HG02678 (cell line): ENCODE data around the gene CACNA1G.

Experiments
- ATAC-seq: cut with Tn5 transposase; IDR thresholded peaks from one replicate; pipeline ENCODE4 v1.9.1; 2021; ENCODE audit warnings: mild to moderate bottlenecking, moderate library complexity; ENCODE audit not compliant: unreplicated experiment

The CACNA1G gene

DNA sequence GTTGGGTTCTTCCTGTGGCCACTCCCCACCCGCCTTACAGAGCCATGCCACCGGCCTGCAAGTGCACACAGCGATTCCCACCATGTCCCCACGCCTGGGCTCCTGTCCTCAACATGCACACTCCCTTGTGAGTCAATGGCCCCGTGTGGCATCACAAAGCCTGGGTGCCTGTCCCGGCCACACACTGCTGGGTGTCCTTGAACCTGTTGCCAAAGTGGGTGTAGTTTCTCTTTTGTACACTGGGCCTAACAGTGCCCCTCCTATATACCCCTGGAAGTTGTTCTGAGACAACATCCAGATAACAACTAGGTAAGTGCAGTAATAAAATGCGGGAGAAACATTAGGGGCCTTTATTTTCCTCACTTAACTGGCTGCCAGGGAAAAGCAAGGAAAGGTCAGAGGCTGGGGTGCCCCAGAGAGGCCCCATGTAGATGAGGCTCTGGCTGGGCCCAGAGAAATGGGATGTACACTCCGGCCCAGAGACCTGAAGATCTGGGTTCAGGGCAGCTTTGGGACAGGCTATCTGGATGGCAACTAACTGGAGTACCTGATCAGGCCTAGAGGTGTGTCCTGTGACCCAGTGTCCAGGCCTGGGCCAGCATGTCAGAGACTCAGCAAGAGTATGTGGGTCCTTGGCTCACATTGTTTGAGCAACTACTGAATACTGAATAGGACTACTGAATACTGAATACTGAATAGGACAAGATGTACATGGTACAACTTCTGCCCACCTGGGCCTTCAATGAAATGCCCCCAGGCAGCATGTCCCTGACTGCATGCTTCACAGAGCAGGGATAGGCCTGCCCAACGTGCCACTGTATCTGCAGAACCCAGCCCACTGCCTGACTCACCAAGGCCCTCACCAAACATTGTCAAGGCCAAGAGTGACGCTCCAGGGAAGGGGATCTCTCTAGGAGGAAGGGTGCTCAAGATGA lies 82.5 kb downstream of the CACNA1G start:
- no peak for ATAC-seq

DNA sequence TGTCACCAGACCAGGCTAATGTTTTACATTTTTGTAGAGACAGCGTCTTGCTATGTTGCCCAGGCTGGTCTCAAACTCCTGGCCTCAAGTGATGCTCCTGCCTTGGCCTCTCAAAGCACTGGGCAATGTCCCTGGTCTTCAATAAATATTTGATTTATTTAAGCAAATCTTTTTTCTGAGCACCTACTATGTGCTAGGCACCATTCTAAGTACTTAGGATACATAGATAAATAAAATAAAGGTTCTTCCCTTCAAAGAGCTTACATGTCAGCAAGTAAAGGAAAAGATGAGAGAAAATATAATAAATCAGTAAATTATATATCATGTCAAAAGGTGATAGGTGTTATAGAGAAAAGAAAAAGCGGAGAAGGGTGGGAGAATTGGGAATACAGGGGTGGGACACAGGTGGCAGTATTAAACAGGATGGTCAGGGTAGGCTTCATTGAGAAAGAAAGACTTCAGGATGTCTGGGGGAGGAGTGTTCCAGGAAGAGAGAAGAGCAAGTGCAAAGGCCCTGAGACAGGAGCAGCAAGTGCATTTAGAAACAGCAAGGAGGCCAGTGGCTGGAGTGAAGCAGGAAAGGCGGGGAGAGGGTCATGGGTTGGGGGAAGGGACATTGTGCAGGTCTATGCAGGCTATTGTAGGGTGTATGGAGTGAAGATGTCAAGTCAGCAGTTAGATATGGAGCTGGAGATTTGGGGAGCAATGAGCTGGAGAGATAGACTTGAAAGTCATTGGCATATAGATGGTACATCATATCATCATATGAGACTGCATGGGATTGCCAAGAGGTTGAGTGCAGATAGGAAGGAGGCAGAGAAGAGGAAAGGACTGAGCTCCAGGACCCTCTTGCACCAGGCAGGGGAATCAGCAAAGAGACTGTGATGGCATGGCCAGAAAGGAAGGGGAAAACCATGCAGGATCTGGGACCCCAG lies 85.5 kb downstream of the CACNA1G start:
- no peak for ATAC-seq

DNA sequence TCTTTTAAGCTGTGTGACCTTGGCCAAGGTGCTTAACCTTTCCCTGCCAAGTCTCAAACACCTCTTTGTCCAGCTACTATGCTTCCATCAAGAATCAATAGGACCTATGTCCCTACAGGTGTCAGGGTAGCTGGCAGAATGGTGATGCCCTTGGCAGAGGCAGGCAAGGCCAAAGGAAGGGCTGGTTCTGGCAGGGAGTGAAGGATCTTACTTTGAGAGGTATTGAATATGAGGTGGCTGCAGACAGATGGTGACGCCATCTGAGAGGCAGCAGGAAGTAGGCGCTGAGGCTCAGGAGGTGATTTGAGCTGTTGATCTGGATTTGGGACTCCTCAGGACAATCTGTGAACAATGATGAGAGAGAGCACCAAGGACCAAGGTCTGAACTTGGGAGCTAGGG lies 86.7 kb downstream of the CACNA1G start:
- no peak for ATAC-seq

DNA sequence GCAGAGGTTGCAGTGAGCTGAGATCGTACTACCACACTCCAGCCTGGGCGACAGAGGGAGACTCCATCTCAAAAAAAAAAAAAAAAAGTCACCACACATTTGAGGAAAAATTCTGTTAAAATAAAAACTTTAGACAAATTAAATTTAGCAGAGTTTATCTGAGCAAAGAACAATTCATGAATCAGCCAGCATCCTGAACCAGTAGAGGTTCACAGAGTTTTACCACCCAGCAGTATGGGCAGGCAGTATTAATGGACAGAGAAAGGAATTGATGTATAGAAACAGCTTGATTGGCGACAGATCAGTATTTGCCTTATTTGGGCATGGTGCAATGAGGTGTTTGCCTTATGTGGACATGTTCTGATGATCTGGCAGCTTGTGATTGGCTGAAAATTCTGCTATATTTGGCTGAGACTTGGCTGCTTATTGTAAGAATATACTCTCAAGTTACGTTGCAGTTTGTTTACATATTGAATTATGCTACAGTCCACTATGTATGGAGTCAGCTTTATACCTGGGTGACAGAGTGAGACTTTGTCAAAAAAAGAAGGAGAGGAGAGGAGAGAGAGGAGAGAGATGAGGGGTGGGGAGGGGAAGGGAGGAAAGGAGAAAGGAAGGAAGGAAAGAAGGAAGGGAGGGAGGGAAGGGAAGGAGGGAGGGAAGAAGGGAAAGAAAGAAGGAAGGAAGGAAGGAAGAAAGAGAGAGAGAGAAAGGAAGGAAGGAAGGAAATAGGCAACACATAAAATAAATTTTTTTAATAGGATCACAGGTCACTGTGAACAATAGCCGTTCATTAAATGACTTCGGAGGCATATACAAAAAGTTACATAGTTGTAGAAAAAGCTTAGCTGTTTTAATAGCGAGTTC lies 88.8 kb downstream of the CACNA1G start:
- ATAC-seq = no peak

DNA sequence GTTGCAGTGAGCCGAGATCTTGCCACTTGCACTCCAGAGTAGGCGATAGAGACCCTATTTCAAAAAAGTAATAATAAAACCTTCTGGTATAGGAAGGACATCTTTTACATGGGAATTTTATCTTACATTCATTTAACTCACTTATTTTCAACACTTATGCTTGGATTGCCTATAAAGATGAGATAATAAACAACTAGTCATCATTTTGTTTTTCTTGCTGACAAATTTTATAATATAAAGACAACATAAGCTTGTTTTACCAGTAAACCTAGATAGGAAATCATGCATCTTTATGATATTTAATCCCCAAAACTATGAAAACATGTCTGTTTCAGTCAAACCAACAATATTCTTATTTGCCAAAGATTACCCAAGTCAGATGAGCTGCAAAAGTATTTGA lies 91.1 kb downstream of the CACNA1G start:
- ATAC-seq = no peak

DNA sequence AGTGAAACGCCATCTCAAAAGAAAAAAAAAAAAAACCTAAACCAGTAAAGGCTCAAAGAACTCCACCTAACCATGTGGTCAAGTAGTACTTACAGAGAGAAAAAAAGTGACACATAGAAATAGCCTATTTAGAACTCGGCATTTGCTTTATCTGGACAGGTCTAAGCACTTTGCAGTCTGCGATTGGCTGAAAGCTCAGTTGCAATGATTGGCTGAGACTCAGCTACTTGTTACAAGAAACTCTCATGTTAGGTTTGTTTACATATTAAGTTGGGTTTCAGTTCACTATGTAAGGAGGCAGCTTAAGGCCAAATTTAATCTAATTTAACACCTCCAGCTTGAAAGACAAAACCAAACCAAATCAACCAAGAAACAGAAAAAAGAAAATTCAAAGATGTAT lies 93.2 kb downstream of the CACNA1G start:
- ATAC-seq = no peak

DNA sequence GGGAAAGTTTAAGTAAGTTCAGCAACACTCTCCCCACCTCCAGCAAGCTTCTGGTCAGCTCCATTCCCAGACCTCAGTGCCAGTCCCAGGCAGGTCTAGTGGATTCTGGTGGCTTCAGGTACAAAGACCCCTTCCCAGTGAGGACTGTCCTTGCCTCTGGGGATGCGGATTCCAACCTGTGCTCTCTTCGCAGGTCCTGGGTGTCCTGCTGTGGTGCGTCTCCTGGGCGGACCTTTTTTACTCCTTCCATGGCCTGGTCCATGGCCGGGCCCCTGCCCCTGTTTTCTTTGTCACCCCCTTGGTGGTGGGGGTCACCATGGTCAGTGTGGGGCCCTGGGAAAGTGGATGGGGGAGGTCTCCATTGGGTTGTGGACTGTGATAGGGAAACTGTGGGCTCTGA lies 96.0 kb downstream of the CACNA1G start:
- ATAC-seq = no peak

DNA sequence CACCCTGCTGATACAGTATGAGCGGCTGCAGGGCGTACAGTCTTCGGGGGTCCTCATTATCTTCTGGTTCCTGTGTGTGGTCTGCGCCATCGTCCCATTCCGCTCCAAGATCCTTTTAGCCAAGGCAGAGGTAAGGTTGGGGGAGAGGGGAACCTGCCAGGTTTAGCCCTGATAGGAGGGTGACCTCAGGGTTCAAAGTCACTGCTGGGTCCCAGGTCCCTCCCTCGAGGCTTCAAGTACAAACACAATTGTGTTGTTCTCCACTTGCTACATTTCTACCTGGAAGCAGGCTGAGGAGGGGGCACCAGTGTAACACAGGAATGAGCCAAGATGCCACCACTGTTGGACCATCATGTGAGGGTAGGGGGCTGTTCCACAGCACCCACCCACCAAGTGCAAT lies 96.5 kb downstream of the CACNA1G start:
- ATAC-seq = no peak

DNA sequence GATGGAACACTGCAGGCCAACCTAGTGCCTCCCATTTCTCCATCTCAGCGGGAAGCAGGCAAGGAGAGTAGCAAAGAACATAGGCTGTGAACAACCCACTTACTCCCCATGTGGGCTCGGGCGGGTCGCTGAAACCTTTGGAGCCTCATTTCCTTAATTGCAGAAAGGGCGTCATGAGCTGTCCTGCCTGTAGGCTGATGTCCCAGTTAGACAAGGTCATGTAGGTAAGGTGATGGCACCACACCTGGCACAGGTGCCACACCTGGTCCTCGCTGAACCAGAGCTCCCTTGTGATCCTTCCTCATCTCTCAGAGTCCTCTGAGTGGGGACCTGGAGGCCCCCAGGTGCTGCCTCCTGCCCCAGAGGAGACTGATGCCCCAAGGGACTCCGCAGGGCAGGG lies 97.1 kb downstream of the CACNA1G start:
- no peak for ATAC-seq

DNA sequence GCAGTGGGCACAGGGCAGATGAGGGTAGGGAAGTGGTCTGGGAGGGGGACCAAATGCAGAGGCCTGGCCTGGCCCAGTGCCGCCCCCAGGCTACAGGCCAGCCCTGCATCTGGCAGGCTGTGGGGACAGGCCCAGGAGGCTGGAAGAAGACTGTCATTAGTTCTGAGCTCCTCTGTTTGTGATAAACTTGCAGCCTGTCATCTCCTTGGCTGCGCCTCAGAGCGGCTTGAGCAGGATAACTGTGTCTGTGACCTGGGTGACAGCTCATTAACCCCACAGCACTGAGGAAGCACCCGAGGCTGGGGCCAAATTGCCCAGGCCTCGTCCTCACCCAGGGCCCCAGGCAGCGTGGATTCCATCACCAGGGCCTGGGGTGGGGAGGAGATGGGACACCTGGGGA lies 98.1 kb downstream of the CACNA1G start:
- no peak for ATAC-seq

DNA sequence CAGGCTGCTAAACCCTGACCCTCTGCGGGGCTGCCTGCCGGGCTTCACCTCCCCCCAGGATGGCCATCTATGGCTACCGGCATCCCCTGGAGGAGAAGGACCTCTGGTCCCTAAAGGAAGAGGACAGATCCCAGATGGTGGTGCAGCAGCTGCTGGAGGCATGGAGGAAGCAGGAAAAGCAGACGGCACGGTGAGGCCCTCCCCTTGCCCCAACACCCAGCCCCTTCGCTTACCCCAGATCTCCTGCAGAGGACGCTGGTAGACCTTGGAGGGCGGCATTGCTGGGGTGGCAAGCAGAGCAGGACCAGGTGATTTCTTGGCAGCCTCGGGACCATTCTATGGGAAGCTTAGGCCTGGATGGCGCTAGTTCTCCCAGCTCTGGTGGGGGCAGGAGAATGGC lies 98.7 kb downstream of the CACNA1G start:
- no peak for ATAC-seq

DNA sequence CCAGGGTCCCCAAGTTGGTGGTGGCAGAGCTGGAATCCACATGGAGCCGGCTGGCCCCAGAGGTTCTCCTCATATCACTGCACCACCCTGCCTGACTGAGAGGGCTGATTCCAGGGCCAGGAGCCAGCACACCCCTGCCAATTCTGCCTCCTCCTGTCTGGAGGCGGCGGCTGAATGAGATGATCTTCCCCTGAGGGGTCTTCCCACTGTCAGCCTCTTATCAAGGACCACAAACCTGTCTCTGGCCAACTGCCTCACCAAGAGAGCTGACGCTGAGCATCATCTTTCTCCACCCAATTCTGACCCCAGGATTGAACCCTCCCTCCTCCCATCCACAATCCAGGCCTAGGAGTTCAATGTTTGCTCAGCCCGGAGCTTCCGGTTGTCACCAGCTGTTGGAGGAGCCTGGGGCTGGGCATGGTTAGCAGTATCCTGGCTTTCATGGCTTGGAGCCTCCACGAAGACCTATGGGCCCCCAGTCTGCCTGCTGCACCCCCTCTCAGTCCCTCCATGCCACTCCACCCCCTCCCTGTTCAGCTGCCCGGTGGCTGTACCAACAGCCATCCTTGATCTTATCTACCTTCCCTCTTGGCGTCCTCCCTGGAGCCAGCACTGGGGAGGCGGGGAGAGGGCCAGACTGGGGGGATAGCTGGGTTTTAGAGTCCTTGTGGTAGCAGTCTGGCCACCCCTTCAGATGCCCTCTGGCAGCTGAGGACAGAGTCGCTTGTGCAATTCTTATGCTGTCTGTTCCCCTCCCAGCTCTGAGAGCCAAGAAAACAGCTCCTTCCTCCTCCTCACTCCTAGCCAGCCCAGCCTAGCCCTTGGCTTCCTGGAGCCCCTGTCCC lies 99.7 kb downstream of the CACNA1G start:
- ATAC-seq = no peak

DNA sequence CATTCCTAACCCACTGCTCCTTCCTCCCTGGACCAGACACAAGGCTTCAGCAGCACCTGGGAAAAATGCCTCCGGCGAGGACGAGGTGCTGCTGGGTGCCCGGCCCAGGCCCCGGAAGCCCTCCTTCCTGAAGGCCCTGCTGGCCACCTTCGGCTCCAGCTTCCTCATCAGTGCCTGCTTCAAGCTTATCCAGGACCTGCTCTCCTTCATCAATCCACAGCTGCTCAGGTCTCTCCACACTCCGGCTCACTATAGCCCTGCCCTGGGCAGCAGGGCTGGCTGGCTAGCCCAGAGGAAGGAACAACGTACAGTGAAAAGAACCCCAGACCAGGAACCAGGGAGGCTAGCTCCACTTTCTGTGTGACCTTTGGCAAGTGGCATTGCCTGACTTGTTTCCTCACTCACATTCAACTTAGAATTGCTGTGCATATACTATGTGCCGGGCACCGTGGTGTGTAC lies 100.4 kb downstream of the CACNA1G start:
- no peak for ATAC-seq

DNA sequence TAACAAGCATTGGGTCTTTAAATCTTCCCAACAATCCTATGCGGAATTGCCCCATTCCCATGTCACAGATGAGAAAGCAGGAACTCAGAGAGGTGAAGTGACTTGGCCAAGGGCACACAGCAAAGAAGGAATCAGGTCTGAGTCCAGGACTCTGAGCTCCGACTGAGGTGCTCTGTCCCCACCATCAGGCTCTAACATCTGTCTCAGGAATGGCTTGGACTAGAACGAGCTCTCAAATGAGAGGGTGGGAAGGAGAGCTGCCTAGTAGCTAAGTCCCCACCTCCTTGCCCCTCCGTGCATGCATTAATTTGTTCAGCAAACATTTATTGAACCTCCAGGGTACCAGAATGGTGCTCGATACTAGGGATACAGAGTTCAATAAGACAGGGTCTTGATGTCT lies 100.8 kb downstream of the CACNA1G start:
- no peak for ATAC-seq

DNA sequence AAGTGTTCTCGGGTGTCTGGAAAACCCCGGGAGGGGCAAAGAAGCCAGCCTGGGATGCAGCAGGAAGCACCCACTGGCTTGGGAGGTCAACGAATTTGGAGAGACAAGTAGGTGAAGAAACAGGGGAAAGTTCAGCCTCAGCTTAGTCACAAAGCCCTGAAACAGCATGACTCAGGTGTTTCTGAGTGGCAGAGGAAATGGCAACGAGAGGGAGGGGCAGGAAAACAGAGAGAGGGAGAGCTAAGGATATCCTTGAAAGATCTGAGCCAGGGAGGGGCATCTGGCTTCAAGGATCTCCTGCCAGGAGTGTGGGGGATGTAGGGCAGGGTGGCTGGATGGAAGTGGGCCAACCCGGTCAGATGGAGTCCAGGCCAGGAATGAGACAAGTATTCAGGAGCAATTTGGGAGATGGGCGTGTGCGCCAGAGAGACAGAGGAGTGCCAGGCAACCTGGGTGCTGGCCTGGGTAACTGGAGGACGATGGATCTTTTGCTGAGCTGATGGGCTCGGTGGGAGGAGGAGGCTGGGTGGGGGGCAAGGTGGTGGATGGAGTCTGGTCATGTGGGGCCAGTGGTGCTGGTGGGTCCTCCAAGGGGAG lies 101.4 kb downstream of the CACNA1G start:
- ATAC-seq = no peak

DNA sequence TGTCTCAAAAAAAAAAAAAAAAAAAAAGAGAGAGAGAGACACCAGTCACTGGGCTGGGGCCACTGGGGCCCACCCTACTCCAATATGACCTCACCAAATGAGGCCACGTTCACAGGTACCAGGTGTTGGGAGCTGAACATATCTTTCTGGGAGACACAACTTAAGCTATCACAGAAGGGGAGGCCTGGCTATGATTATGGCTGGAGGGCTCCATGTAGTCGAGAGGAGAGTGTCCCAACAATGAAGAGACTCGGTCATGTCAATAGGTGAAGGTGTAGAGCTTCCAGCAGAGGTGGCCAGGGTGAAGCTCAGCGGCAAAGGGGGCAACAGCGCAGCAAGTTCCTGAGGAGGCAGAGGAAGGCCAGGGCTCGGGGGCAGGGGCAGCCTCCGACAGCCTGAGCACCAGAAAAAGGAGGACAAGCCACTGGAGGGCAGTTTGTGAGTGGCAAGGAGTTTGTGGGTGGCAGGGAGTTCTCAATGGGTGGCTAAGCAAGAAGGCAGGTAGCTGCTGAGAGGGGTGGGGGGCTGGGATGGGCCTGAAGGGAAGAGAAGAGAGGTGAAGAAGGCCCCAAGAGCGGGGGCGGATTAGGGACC lies 102.2 kb downstream of the CACNA1G start:
- ATAC-seq = no peak

DNA sequence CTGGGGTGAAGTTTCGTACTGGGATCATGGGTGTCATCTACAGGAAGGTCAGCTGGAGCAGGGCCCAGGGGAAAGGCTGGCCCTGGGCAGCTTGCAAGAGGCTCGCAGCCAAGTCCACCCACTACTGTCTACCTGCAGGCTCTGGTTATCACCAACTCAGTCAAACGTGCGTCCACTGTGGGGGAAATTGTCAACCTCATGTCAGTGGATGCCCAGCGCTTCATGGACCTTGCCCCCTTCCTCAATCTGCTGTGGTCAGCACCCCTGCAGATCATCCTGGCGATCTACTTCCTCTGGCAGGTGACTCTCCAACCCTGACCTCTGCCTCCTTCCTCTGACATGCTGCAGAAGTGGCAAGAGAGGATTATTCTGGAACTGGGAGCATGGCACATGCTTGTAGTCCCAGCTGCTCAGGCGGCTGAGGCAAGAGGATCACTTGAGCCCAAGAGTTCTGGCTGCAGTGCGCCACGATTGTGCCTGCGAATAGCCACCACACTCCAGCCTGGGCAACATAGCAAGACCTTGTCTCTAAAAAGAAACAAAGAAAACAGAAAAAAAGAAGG lies 103.4 kb downstream of the CACNA1G start:
- no peak for ATAC-seq

DNA sequence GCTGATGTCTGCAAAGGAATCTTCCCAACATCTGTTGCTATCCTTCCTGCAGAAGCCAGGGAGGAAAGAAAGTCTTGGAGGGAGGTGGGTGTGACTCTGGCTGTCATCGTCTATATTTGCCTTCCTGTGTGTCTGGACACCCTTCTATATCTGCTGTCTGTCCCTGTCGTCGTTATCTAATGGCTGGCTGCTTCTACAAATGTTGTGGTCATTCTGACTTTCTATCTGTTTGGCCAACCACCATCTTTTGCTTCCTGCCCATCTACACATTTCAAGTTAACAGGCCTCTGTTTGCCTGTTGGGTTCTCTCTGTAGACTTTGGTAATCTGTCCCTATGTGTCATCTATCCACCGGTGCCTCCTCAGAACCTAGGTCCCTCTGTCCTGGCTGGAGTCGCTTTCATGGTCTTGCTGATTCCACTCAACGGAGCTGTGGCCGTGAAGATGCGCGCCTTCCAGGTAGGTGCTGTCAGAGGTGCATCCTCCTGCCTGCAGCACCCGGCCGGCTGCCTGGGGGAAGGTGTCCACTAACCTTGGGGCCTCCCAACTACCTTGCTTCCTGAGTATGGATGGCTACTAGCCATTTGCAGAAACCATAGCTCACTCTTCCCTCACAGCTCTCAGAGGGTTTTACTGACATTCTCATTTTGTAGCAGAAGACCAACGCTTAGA lies 104.4 kb downstream of the CACNA1G start:
- no peak for ATAC-seq
